SK-N-SH treated with all-trans-retinoic acid at 6 μM for 48 hours (cell line): ENCODE results near the gene CDHR4.
"Not testable (repeated sequence)": the region's sequence is repeated elsewhere in the genome, so short reads cannot be mapped to it uniquely, and the experiment has no call there.

Experiments
- ESRRG ChIP-seq: fragments of 250-450 bp; sonication (Bioruptor Pico); IDR thresholded peaks from 2 replicates; pipeline ENCODE4 v1.6.1; 2021; ENCODE audit warnings: mild to moderate bottlenecking
- PATZ1 ChIP-seq: fragments of 250-450 bp; sonication (Bioruptor Pico); IDR thresholded peaks from 2 replicates; pipeline ENCODE4 v1.8.0; 2020; ENCODE audit warnings: mild to moderate bottlenecking, moderate library complexity, borderline replicate concordance
- POU6F1 ChIP-seq: fragments of 250-450 bp; sonication (Bioruptor Pico); IDR thresholded peaks from 2 replicates; pipeline ENCODE4 v1.8.0; 2021; ENCODE audit warnings: low read depth, mild to moderate bottlenecking, moderate library complexity, borderline replicate concordance
- RARB ChIP-seq: fragments of 250-450 bp; sonication (Bioruptor Pico); IDR thresholded peaks from 2 replicates; pipeline ENCODE4 v1.8.0; 2021; ENCODE audit warnings: mild to moderate bottlenecking, moderate library complexity
- ZFP3 ChIP-seq: fragments of 250-450 bp; sonication (Bioruptor Pico); IDR thresholded peaks from 2 replicates; pipeline ENCODE4 v1.5.0; 2020; ENCODE audit warnings: mild to moderate bottlenecking, moderate library complexity
- ZNF70 ChIP-seq: fragments of 450-650 bp; formaldehyde crosslinking; IDR thresholded peaks from 2 replicates; pipeline ENCODE4 v1.5.0; 2020; ENCODE audit warnings: mild to moderate bottlenecking, moderate library complexity
- TF ChIP-seq, protein P1 (sequence below): fragments of 250-450 bp; sonication (Bioruptor Pico); IDR thresholded peaks from 2 replicates; pipeline ENCODE4 v1.5.1; 2020; ENCODE audit warnings: low read depth, mild to moderate bottlenecking, moderate library complexity

GRCh38 chr3:49782277-49782676, 17.4 kb downstream of the CDHR4 start:
- not testable (repeated sequence) for TF ChIP-seq ZFP3 (CRISPR knock-in tag); ZNF70 (CRISPR knock-in tag); PATZ1; POU6F1 (CRISPR knock-in tag); ESRRG (CRISPR knock-in tag); RARB
- TF ChIP-seq, protein P1, sequence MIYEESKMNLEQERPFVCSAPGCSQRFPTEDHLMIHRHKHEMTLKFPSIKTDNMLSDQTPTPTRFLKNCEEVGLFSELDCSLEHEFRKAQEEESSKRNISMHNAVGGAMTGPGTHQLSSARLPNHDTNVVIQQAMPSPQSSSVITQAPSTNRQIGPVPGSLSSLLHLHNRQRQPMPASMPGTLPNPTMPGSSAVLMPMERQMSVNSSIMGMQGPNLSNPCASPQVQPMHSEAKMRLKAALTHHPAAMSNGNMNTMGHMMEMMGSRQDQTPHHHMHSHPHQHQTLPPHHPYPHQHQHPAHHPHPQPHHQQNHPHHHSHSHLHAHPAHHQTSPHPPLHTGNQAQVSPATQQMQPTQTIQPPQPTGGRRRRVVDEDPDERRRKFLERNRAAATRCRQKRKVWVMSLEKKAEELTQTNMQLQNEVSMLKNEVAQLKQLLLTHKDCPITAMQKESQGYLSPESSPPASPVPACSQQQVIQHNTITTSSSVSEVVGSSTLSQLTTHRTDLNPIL (CRISPR knock-in tag): not testable (repeated sequence)
